IPS-20b (cell line): ENCODE measurements around the gene FAM236A.
"Not testable (repeated sequence)": the region's sequence is repeated elsewhere in the genome, so short reads cannot be mapped to it uniquely, and the experiment has no call there.

Source experiments
- H3K27ac ChIP-seq: one replicate; pipeline ENCODE4 v1.5.1; 2013; ENCODE audit warnings: low read length
- H3K27me3 ChIP-seq: 2 replicates; pipeline ENCODE4 v1.6.1; 2013; ENCODE audit warnings: mild to moderate bottlenecking, low read length, inconsistent platforms; ENCODE audit not compliant: insufficient read depth
- H3K36me3 ChIP-seq: 2 replicates; pipeline ENCODE4 v1.6.1; 2013; ENCODE audit warnings: low read depth, mild to moderate bottlenecking, inconsistent platforms, low read length, moderate library complexity; ENCODE audit not compliant: insufficient read depth
- H3K4me1 ChIP-seq: 2 replicates; pipeline ENCODE4 v1.6.1; 2013; ENCODE audit warnings: mild to moderate bottlenecking, control low read depth, inconsistent platforms, low read length, moderate library complexity; ENCODE audit not compliant: insufficient read depth
- H3K4me3 ChIP-seq: 2 replicates; pipeline ENCODE4 v1.5.1; 2013; ENCODE audit warnings: mild to moderate bottlenecking, low read length, inconsistent platforms
- H3K9ac ChIP-seq: 2 replicates; pipeline ENCODE4 v1.6.1; 2013; ENCODE audit warnings: low read depth, mild to moderate bottlenecking, inconsistent platforms, low read length, moderate library complexity
- H3K9me3 ChIP-seq: 2 replicates; pipeline ENCODE4 v1.6.1; 2013; ENCODE audit warnings: mild to moderate bottlenecking, low read depth, low read length, inconsistent platforms; ENCODE audit not compliant: insufficient read depth

Gene FAM236A

DNA sequence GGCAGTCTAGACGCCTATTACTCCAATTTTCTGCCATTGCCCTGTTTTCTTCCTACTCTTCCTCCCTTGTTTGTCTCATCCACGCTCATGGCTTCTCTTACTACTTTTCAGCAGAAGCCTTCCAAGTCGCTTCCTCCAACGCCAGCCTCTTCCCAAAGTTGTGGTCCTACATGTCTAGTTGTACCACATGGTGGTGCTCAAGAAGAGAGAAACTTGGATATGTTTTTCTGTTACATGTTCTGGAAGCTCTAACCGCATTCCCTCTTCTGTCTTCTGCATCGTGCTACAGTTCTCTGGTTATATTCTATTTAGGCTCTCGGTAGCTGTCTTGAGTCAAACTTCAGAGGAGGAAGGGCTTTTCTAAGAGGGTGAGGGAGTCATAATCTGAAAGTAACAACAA is 36.9 kb downstream of the FAM236A start:
- H3K9me3 ChIP-seq, H3K9ac ChIP-seq, H3K36me3 ChIP-seq, H3K27me3 ChIP-seq, H3K4me1 ChIP-seq, H3K27ac ChIP-seq, H3K4me3 ChIP-seq: not testable (repeated sequence)

DNA sequence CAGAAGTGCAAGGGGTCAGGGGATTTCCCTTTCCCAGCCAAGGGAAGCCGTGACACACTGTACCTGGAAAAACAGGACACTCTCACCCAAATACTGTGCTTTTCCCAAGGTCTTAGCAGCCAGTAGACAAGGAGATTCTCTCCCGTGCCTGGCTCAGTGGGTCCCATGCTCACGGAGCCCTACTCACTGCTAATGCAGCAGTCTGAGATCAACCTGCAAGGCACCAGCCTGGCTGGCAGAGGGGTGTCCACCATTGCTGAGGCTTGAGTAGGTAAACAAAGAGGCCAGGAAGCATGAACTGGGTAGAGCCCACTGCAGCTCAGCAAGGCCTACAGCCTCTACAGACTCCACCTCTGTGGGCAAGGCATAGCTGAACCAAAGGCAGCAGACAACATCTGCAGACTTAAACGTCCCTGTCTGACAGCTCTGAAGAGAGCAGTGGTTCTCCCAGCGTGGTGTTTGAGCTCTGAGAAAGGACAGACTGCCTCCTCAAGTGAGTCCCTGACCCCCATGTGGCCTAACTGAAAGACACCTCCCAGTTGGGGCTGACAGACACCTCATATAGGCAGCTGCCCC is 43.0 kb downstream of the FAM236A start:
- not testable (repeated sequence) for H3K9me3 ChIP-seq, H3K36me3 ChIP-seq, H3K9ac ChIP-seq, H3K4me1 ChIP-seq, H3K27me3 ChIP-seq, H3K27ac ChIP-seq, H3K4me3 ChIP-seq
